Fibroblast of lung (primary cell): ENCODE measurements around the gene SEMA3D. TPM values are rescaled to one million over a fixed set of nuclear protein-coding genes. Genes with fewer than 3 reads are reported as not detected.
A peak's percentile ranks its signal among the peaks of the same experiment; 100 is the strongest.

ENCODE experiments used
- DNase-seq, 2 donors: peaks; one replicate each; pipeline versions ENCODE4 v3.0.0 to v3.0.0-alpha.2; 2010; ENCODE audit warnings: low read depth in 2 of 2
- H2AFZ ChIP-seq: 2 replicates; pipeline ENCODE4 v1.5.1; 2012; ENCODE audit warnings: low read length, control low read depth, inconsistent platforms
- H3K27ac ChIP-seq: 2 replicates; pipeline ENCODE4 v1.5.1; 2011; ENCODE audit warnings: low read length, control low read depth; ENCODE audit not compliant: insufficient read depth
- H3K27me3 ChIP-seq: 2 replicates; pipeline ENCODE4 v1.5.1; 2011; ENCODE audit warnings: mild to moderate bottlenecking, low read length; ENCODE audit not compliant: control insufficient read depth, insufficient read depth
- H3K36me3 ChIP-seq: 2 replicates; pipeline ENCODE4 v1.5.1; 2011; ENCODE audit warnings: low read length; ENCODE audit not compliant: control insufficient read depth, insufficient read depth
- H3K4me1 ChIP-seq: 2 replicates; pipeline ENCODE4 v1.5.1; 2011; ENCODE audit warnings: low read length; ENCODE audit not compliant: control insufficient read depth, insufficient read depth; ENCODE audit errors: extremely low read depth
- H3K4me2 ChIP-seq: 2 replicates; pipeline ENCODE4 v1.5.1; 2011; ENCODE audit warnings: low read length, control low read depth; ENCODE audit not compliant: insufficient read depth; ENCODE audit errors: extremely low read depth
- H3K4me3 ChIP-seq, 4 experiments: fragments of 200-600 bp in 1 of 4; sonication (generic) in 1 of 4; replicated peaks in 1 of 4; 2 replicates each; pipeline ENCODE4 v1.5.1; 2011 to 2016; ENCODE audit warnings: low read length in 4 of 4, low read depth in 3 of 4, mild to moderate bottlenecking in 3 of 4, control low read depth in 2 of 4, inconsistent platforms in 1 of 4, mixed read lengths in 1 of 4; ENCODE audit not compliant: insufficient read depth in 1 of 4; ENCODE audit errors: control extremely low read depth in 1 of 4
- H3K79me2 ChIP-seq: 2 replicates; pipeline ENCODE4 v1.5.1; 2012; ENCODE audit warnings: mild to moderate bottlenecking, low read length, inconsistent platforms; ENCODE audit not compliant: control insufficient read depth, insufficient read depth
- H3K9ac ChIP-seq: 2 replicates; pipeline ENCODE4 v1.5.1; 2011; ENCODE audit warnings: mild to moderate bottlenecking, low read length, control low read depth; ENCODE audit not compliant: insufficient read depth
- H3K9me3 ChIP-seq: 2 replicates; pipeline ENCODE4 v1.5.1; 2012; ENCODE audit warnings: low read depth, low read length; ENCODE audit not compliant: control insufficient read depth, insufficient read depth
- H4K20me1 ChIP-seq: 2 replicates; pipeline ENCODE4 v1.5.1; 2011; ENCODE audit warnings: low read length; ENCODE audit not compliant: control insufficient read depth, insufficient read depth; ENCODE audit errors: extremely low read depth
- CTCF ChIP-seq, 2 donors: IDR thresholded peaks in 1 of 2; conservative IDR thresholded peaks in 1 of 2; 1 replicate in 1 of 2; 2 replicates in 1 of 2; pipeline ENCODE4 v1.5.1; 2011 to 2012; ENCODE audit warnings: low read length in 2 of 2, control low read depth in 1 of 2, inconsistent platforms in 1 of 2, low read depth in 1 of 2, mild to moderate bottlenecking in 1 of 2
- EZH2 ChIP-seq: IDR thresholded peaks from 2 replicates; pipeline ENCODE4 v1.5.1; 2012; ENCODE audit warnings: low read length, control low read depth, mild to moderate bottlenecking; ENCODE audit errors: missing control alignments
- polyA plus RNA-seq, 2 donors: library from polyadenylated mRNA; depleted of rRNA in 1 of 2; stranded (reverse) in 1 of 2; unstranded in 1 of 2; fragments of >200 nt; gene quantifications; 2 replicates each; pipeline ENCODE4 v1.2.1, GENCODE V29; 2011 to 2012; ENCODE audit warnings: missing spikeins in 1 of 2
- total RNA-seq: library from RNA; depleted of rRNA; stranded (reverse); fragments of >200 nt; gene quantifications from 2 replicates; pipeline ENCODE4 v1.2.1, GENCODE V29; 2014

The SEMA3D gene
- total and polyA plus RNA-seq, 2 donors (not counting 1 experiment from before 2014, with no cell fraction given) = 4.1 to 4.6 TPM

DNA sequence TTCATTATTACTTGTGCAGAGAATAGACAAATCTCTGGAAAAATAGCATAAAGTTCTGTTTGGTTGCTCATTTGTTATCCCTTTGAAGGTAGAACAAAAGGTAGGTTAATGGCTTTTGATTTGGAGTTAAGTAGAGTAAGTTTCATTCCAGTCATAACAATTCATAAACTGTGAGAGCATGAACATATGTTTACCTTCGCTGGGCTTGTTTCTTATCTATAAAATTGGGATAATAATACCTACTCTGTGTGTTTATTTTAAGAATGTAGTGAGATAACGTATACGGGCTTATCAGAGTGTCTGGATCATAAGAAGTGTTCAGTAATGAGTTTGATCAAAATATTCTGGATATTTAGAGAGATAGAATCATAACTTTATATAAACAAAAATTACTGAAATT lies 155.4 kb downstream of the SEMA3D start:
- no peak for TF ChIP-seq CTCF (conservative IDR thresholded peaks at IDR 0.05 in 1 of 2, IDR thresholded peaks at IDR 0.05 in 1 of 2; ENCODE audit: low read depth in 1 of 2, low read length in 2 of 2)
- no peak for TF ChIP-seq EZH2
- Histone ChIP-seq H3K9ac (no peak overlapping the region), H3K4me2 (no peak overlapping the region), H3K27ac (no peak overlapping the region), H3K9me3 (no peaks in the 10 kb centered on the region), H3K36me3 (no peaks in the 10 kb centered on the region), H4K20me1 (no peaks in the 10 kb centered on the region), H3K27me3 (no peaks in the 10 kb centered on the region), H3K4me3 (no peak overlapping the region), H3K79me2 (no peaks in the 10 kb centered on the region), H2AFZ (no peak overlapping the region), H3K4me1 (no peaks in the 10 kb centered on the region)
- no peak for DNase-seq

- no peaks in the 10 kb centered on the region for H4K20me1 ChIP-seq
- no peak overlapping the region for H3K4me3 ChIP-seq
- no peaks in the 10 kb centered on the region for H3K27me3 ChIP-seq
- peak; percentile 71 to 78 for DNase-seq
- H3K4me2 ChIP-seq = no peak overlapping the region
- no peaks in the 10 kb centered on the region for H3K79me2 ChIP-seq
- TF ChIP-seq EZH2 (no peak), CTCF (conservative IDR thresholded peaks at IDR 0.05 in 1 of 2, IDR thresholded peaks at IDR 0.05 in 1 of 2; ENCODE audit: low read depth in 1 of 2, low read length in 2 of 2) (peak; percentile 25 to 47)
- no peak overlapping the region for H2AFZ ChIP-seq
- H3K9me3 ChIP-seq = no peaks in the 10 kb centered on the region
- H3K36me3 ChIP-seq = no peaks in the 10 kb centered on the region
- no peak overlapping the region for H3K9ac ChIP-seq
- H3K27ac ChIP-seq = no peak overlapping the region
- H3K4me1 ChIP-seq = no peaks in the 10 kb centered on the region
Observed at GRCh38 chr7:85030893-85031292, 156.0 kb downstream of the SEMA3D start.

DNA sequence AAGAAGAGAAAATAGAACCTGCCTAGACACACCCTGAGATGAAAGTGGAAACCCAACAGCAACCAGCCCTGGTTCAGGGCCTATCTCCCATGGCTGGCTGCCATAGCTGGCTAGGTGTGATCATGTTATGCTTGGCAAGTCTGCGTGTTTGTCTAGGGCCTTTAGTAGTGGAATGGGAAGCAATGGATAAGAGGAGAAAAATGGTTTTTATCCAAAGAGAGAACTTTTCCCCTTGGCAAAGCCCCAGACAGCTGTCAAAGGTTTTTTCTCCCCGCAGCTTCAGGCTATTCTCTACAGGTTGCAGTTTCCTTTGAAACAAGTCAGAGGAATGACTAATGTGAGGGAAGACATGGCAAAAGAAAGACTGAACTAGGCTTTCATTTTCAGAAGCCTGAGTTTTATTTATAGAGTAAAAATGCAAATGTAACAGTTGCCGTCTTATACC lies 161.5 kb downstream of the SEMA3D start:
- no peak overlapping the region for H3K4me3 ChIP-seq
- no peaks in the 10 kb centered on the region for H3K79me2 ChIP-seq
- no peak overlapping the region for H3K27ac ChIP-seq
- DNase-seq = peak in 1 of 2 donors; percentile 66
- H3K36me3 ChIP-seq = no peaks in the 10 kb centered on the region
- H3K9ac ChIP-seq = no peak overlapping the region
- no peaks in the 10 kb centered on the region for H3K4me1 ChIP-seq
- no peak overlapping the region for H2AFZ ChIP-seq
- H4K20me1 ChIP-seq = no peaks in the 10 kb centered on the region
- H3K9me3 ChIP-seq = no peaks in the 10 kb centered on the region
- no peaks in the 10 kb centered on the region for H3K27me3 ChIP-seq
- TF ChIP-seq EZH2 (no peak), CTCF (conservative IDR thresholded peaks at IDR 0.05 in 1 of 2, IDR thresholded peaks at IDR 0.05 in 1 of 2; ENCODE audit: low read depth in 1 of 2, low read length in 2 of 2) (no peak)
- H3K4me2 ChIP-seq = no peak overlapping the region
